ENCODE data around the gene HTRA2. TPM values are rescaled to one million over a fixed set of nuclear protein-coding genes. Genes with fewer than 3 reads are reported as not detected.
A peak's percentile ranks its signal among the peaks of the same experiment; 100 is the strongest.

Gene HTRA2
- total RNA-seq, 1 experiment from 2014 or later = 32.0 TPM

DNA sequence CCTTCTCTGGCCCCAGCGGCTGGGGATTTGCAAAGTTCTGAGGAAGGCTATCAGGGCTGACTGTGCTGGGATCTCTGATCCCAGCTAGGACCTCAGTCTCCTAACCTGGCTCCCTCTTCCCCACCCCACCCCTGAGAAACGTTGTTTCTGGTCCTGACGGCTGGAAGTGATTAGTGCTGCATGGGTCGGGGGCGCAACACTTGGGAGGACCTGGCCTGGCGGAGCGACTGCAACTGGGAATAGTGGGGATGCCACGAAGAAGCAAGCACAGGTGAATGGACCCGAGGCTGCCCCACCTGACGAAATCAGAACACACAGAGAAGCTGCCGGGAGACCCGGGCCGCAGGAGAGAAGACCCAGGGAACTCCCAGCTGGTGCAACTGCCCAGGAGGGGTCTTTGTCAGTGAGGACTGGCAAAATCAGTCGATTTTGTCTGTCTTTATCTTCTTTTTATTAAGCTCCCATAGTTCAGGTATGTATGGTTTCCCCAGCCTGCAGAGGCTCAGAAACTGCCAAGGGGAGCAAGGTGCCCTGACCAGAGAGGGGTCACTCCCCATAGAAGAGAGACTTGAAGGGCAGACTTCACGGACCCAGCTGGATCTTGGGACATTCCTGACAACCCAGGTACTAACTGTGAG is 29.7 kb upstream of the HTRA2 start:
- no peak for DNase-seq (ENCODE audit: low read depth)

DNA sequence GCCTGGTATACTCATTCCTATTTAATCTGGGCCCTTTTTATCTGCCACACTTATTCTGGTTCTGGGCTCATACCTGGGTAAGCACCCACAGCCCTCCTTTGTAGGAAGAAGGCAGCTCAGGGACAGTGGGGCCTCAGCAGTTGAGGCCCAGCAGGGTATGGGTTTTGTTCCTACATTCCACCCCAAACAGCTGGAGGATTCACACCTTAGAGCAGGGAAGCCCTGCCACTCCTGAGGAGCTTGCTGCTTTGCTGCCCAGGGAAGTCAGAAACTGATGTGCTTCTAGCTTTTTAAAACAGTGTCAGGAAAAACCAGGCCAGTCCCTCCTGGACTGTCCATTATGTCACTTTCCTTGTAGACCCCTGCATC is 29.2 kb upstream of the HTRA2 start:
- DNase-seq (ENCODE audit: low read depth) = no peak

DNA sequence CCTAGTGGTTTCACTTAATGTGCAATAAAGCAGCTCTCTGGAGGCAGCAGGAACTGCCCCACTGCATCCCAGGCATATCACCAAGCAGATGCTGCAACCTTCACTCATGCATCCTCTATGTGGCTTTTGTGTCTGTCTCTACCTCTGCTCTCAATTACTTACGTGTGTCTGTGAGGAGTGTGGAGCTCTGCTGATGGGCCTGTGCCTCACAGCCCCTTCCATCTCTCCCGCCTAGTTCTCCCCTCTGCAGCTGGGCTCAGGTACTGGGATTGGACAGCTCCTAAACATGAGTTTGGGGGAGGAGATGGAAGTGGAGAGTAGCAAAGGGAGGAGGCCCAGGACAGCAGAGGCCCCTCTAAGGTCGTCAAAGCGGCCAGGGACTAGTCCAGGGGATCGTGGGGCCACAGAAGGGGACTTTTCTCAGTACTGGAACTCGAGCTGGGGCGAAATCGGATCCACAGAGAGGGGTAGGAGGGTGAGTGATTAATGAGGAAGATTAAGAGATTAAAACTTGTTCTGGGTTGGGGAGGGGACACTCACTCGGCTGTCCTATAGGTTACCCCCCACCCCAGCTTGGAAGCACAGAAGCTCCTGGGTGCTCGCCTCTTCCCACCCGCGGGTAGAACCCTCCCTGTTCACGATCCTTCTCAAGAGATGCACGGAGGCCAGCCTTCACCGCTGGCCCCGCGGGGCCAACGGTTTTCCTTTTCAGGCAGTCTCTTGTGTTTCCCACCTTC is 28.2 kb upstream of the HTRA2 start:
- DNase-seq (ENCODE audit: low read depth) = no peak

- DNase-seq (ENCODE audit: low read depth) = no peak
Observed at GRCh38 chr2:74502147-74502719, 27.5 kb upstream of the HTRA2 start.

DNA sequence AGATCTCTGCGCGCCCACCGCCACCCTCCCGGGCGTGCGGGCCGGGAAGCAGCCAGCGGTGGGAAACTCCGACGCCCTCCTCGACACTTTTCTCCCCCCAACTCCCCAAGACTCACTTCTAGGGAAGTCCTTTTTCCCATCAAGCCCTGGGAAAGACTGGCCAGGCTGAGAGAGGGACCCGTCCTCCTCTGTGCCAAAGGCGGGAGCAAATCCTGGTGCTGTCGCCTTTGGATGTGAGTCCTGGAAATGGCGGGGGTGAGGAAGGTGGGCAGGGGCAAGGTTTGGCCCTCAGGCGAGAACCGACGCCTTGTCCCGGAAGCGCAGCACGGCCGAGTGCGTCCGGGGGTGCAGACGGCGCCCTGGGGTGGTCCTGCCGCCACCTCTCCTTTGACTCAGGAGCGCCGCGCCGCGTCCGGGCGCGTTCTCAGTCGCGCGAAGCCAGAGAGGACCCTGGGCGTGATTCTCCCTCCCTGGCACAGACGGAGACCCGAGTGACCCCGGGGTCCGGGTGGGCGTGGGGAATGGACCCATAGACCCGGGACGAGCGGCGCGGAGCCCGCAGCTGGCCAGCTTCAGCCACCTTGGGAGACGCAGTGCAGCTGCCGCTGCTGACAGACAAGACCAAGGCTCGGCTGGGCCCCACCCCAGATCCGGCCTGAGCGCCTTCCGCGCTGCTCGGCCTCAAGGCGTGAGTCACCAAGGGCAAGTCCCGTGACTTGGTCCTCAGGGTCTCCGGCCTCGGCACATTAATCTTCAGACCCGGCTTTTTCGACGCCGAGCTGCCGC is 26.8 kb upstream of the HTRA2 start:
- DNase-seq (ENCODE audit: low read depth) = peak; percentile 73

DNA sequence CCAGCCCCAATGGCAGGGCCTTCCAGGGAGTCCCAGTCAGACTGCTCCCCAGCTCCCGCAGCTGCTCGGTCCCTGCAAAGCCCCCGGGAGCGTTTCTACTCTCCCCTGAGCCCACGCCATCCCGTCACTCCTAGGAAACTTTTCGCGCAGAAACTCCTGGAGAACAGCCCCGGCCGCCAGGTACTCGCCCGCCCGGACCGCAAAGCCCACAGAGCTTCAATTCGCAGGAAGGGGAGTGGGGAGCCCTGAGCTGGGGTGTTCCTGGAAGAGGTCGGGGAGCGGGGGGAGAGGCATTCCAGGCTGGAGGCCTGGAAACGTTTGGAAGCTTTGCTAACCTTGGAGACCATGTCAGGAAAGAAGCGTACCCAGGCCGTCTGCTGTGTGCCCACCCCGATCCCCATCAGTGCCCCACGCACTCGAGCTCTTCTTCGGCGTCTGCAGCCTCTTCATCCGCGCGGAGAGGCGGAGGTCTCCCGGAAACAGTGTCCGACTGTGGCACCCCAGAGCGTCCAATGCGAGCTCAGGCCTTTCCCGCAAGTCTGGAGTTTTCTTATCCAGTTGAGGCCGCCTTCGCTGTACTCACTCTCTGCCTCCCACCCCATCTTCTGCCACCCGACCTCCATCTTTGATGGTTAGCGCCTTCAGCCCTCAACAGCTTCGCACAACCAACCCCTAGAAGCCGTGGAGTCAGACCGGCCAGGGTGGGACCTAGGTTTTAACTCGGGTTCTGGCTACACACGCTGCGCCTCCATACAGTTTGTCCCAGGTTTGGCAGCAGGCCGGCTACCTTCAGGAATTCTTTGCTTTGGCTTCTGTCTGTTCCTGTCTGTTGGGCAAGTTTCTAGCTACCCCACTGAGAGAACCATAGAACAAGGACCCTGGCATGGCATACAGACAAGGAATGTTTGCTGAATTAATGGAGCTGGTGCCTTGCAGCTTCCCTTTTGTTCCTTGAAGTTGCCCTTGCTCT is 25.9 kb upstream of the HTRA2 start:
- DNase-seq (ENCODE audit: low read depth) = no peak

DNA sequence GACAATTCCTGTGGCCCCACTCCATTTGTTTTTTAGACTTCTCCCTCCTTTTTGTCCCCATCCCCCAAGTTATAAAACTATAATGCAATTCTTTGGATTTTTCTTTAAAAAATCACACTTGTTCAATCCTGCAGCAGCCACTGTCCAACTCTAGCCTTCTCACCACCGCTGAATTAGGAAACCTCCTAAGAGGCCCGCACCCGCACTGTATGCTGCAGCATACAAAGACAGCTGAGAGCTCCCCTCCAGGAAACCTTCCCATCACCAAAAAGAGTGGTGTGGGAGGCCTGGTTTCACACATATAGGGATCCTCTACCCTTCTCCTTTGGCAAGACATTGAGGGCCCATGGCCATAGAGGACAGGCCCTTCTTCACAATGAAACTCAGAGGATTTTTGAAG is 25.1 kb upstream of the HTRA2 start:
- DNase-seq (ENCODE audit: low read depth) = no peak

DNA sequence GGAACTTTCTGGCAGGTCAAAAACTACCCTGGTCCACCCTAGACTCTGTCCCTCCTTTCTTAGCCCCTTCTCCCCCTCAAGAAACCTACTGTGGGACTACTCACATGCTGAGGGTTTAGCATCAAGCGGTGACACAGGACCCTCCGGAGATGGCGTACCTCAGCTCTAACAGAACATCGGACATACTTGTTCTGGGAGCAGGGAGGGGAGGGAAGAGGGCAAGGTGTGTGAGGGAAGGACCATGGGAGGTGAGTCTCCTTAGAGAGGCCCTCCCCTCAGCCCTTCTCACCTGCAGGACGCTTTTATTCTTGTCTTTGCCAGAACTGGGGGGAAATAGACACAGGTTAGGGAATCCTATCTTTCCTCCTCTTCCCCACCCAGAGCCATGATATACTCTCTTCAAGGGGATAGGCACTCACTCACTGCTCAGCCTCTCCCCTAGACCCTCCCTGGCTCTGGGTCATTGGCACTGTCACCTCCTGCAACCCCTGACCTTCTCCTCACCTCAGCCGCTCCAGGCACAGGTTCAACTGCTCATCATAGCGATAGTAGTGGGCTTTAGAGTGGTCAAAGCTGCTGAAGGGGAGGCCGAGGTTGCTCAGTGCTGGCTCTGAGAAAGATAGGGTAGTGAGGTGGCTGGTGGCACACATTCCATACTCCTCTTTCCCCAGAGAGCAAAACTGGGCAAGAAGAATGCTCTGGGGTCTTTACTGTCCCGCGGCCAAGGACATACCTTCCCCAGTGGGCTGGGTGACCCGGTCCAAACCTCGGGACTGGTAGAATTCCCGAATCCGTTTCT is 24.1 kb upstream of the HTRA2 start:
- no peak for DNase-seq (ENCODE audit: low read depth)

DNA sequence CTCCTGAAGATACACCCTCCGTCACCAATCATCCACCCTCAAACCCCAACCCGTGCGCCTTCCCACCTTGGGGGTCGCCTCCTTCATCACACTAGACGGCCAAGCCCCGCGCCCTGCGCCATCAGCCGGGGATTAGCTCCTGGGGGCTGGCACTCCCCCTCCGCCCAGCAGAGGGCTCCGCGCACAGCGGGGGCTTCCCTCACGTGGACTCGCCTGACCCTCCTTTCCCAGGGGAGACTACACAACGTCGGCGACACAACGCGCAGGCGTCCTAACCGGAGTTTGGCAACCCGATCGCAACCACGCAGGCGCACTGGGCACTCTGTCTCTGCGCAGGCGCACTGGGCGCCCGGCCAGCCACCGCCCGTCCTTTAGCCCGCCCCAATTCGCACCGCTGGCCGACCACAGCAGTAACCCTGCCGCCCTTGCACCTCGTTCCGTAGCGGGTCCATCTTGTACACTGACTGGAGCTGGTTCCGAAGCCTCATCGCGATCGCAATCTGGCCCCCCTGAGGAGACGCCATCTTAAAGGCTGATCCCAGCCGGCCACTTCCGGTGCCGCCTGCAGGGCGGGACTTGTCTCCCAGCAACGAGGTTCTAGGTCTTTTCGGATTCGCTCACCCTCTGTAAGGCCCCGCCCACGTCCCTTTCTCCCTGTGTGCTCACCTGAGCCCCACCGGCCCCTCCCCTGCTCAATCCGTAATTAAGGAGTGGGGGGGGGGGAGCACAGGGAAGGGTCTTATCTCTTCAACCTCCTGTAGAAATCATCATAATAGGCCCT is 22.4 kb upstream of the HTRA2 start, which contains the start of gene PCGF1:
TSS of gene PCGF1 (minus strand) at position 551 of the 781 bp plus-strand sequence. CDS start at position 524, 27 bp downstream.
- peak; percentile 97 for DNase-seq (ENCODE audit: low read depth)

DNA sequence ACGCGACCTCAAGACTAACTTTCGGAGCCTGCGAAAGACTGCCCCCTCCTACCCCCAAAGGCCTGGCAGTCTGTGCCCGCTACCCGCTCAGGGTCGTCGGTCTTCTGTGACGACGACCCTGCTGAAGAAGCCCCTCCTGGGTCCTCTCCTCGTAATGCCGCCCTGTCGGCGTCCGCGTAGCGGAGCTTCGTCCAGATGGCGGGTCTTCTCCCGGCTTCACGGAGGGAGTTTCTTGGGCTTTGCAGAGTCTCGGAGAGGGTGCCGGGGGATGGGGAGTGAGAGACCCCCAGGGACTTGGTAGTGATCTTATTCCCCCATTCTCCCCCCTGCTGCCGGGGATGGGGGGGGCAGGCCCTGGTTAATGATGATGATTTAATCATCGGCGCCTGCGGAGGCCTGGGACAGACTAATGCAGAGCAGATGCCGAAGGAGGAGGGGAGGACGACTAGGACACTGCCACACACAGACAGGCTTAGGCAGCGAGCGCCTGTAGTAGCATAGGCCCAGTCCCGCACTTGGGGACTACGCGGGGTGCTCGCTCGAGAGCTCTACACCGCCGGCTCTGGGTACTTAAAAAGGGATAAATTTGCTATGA is 21.7 kb upstream of the HTRA2 start:
- peak; percentile 18 for DNase-seq (ENCODE audit: low read depth)

DNA sequence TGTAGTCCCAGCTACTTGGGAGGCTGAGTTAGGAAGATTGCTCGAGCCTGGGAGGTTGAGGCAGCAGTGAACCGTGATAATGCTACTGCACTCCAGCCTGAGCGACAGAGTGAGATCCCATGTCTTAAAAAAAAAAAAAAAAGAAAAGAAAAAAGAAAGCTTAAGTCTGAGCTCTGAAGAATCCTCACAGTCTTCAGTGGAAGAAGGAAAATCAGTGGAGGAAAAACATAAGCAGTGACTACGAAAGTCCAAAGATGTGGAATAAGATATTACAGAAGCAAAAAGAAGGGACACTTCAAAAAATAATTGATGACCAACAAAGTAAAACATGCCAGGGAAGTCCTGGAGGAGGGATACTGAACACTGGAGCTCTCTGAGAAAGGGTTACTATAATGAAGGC is 19.5 kb upstream of the HTRA2 start:
- no peak for DNase-seq (ENCODE audit: low read depth)

- DNase-seq (ENCODE audit: low read depth) = peak; percentile 16
Observed at GRCh38 chr2:74511104-74511989, 18.4 kb upstream of the HTRA2 start.

GRCh38 chr2:74512744-74513604 is 16.8 kb upstream of the HTRA2 start:
- no peak for DNase-seq (ENCODE audit: low read depth)

GRCh38 chr2:74513605-74514367 is 15.9 kb upstream of the HTRA2 start:
- peak; percentile 20 for DNase-seq (ENCODE audit: low read depth)

- peak; percentile 34 for DNase-seq (ENCODE audit: low read depth)
Observed at GRCh38 chr2:74514368-74515270, 15.1 kb upstream of the HTRA2 start, which contains the start of gene TLX2. TSS of gene TLX2 (plus strand) at chr2:74514450. CDS start at chr2:74514807, 357 bp downstream.

Measured in M059J (cell line).